Measurements from ENCODE around the gene MYO5B. TPM values are rescaled to one million over a fixed set of nuclear protein-coding genes. Genes with fewer than 3 reads are reported as not detected.

MYO5B gene
- total RNA-seq, 1 experiment from 2014 or later: 32.1 TPM

- no peak overlapping the region for H3K4me3 ChIP-seq (replicated peaks in 1 of 2; ENCODE audit: low read depth in 1 of 2, low read length in 2 of 2)
- no peak overlapping the region for H2AFZ ChIP-seq (ENCODE audit: low read depth, low read length, poor library complexity, severe bottlenecking)
- H4K20me1 ChIP-seq (ENCODE audit: insufficient read depth): no peaks in the 10 kb centered on the region
- H3K9me3 ChIP-seq (ENCODE audit: control insufficient read depth in 1 of 2, insufficient read depth in 1 of 2, low read depth in 1 of 2, low read length in 2 of 2): no peaks in the 10 kb centered on the region
- TF ChIP-seq CBX3 (IDR thresholded peaks at IDR 0.05; ENCODE audit: low read depth) (no peak), CEBPB (IDR thresholded peaks at IDR 0.05; ENCODE audit: low read depth) (no peak), REST (IDR thresholded peaks at IDR 0.05; ENCODE audit: low read depth) (no peak), EZH2 (IDR thresholded peaks at IDR 0.05) (no peak)
- no peak overlapping the region for H3K27ac ChIP-seq (ENCODE audit: low read depth, low read length)
- DNase-seq (ENCODE audit: low read depth, low spot score) (no peak), ATAC-seq (no peak)
- ChIA-PET POLR2A (no interaction called here), RAD21 (ENCODE audit: low non-redundant PET in 1 of 2, low total read pairs in 2 of 2, uncharacterized antibody in 2 of 2, unreplicated experiment in 2 of 2) (no interaction called here), CTCF (no interaction called here)
- H3K9me2 ChIP-seq (ENCODE audit: insufficient read depth): no peaks in the 10 kb centered on the region
- BruUV-seq (replicated peaks): no TSS peak
- H3K4me1 ChIP-seq (ENCODE audit: control insufficient read depth in 1 of 2, insufficient read depth in 2 of 2, low read length in 2 of 2): no peaks in the 10 kb centered on the region
- no peaks in the 10 kb centered on the region for H3K27me3 ChIP-seq (ENCODE audit: insufficient read depth, low read length)
- no peak overlapping the region for H3K4me2 ChIP-seq (ENCODE audit: low read length)
- intact Hi-C loops (cut with micrococcal nuclease): no loop called here
- no peak overlapping the region for H3K9ac ChIP-seq (ENCODE audit: low read length)
- H3K79me2 ChIP-seq (ENCODE audit: insufficient read depth, low read length): no peaks in the 10 kb centered on the region
- H3K36me3 ChIP-seq (ENCODE audit: control insufficient read depth in 1 of 2, insufficient read depth in 2 of 2, low read length in 2 of 2): no peaks in the 10 kb centered on the region
Observed at GRCh38 chr18:49913221-49913620, 281.7 kb downstream of the MYO5B start.

- ChIA-PET POLR2A (interaction anchor here (1.2 kb wide), 1 partner anchor 10 kb away, joined by 3 read pairs; no protein-coding TSS in a partner anchor), CTCF (no interaction called here), RAD21 (ENCODE audit: low non-redundant PET in 1 of 2, low total read pairs in 2 of 2, uncharacterized antibody in 2 of 2, unreplicated experiment in 2 of 2) (no interaction called here)
- H3K4me2 ChIP-seq (ENCODE audit: low read length): no peak overlapping the region
- no TSS peak for BruUV-seq (replicated peaks)
- H3K4me1 ChIP-seq (ENCODE audit: control insufficient read depth in 1 of 2, insufficient read depth in 2 of 2, low read length in 2 of 2): no peaks in the 10 kb centered on the region
- no peaks in the 10 kb centered on the region for H4K20me1 ChIP-seq (ENCODE audit: insufficient read depth)
- H3K4me3 ChIP-seq (replicated peaks in 1 of 2; ENCODE audit: low read depth in 1 of 2, low read length in 2 of 2): no peak overlapping the region
- no peak overlapping the region for H2AFZ ChIP-seq (ENCODE audit: low read depth, low read length, poor library complexity, severe bottlenecking)
- TF ChIP-seq CEBPB (IDR thresholded peaks at IDR 0.05; ENCODE audit: low read depth): no peak
- no peaks in the 10 kb centered on the region; a peak in 1 of 4 replicates for H3K36me3 ChIP-seq (ENCODE audit: control insufficient read depth in 1 of 2, insufficient read depth in 2 of 2, low read length in 2 of 2)
- H3K9me2 ChIP-seq (ENCODE audit: insufficient read depth): no peaks in the 10 kb centered on the region
- H3K9ac ChIP-seq (ENCODE audit: low read length): no peak overlapping the region
- H3K79me2 ChIP-seq (ENCODE audit: insufficient read depth, low read length): no peaks in the 10 kb centered on the region
- no peak overlapping the region for H3K27ac ChIP-seq (ENCODE audit: low read depth, low read length)
- ATAC-seq (no peak), DNase-seq (ENCODE audit: low read depth, low spot score) (no peak)
- H3K27me3 ChIP-seq (ENCODE audit: insufficient read depth, low read length): no peaks in the 10 kb centered on the region
- H3K9me3 ChIP-seq (ENCODE audit: control insufficient read depth in 1 of 2, insufficient read depth in 1 of 2, low read depth in 1 of 2, low read length in 2 of 2): no peaks in the 10 kb centered on the region
- intact Hi-C loops (cut with micrococcal nuclease): no loop called here
Observed at GRCh38 chr18:49911427-49911826, 283.5 kb downstream of the MYO5B start.
